DND-41 (cell line): Measurements from ENCODE around the gene HMSD.

Experiments used
- EZH2 ChIP-seq: IDR thresholded peaks from 3 replicates; pipeline ENCODE4 v1.6.1; 2012; ENCODE audit warnings: borderline replicate concordance, low read depth, mild to moderate bottlenecking, moderate library complexity, low read length, inconsistent platforms; ENCODE audit not compliant: severe bottlenecking
- TF ChIP-seq, protein P1 (sequence below): IDR thresholded peaks from 2 replicates; pipeline ENCODE4 v1.5.1; 2012; ENCODE audit warnings: borderline replicate concordance, low read length, moderate library complexity, mild to moderate bottlenecking; ENCODE audit not compliant: poor library complexity, severe bottlenecking; ENCODE audit errors: extremely low read depth

- TF ChIP-seq, protein P1, sequence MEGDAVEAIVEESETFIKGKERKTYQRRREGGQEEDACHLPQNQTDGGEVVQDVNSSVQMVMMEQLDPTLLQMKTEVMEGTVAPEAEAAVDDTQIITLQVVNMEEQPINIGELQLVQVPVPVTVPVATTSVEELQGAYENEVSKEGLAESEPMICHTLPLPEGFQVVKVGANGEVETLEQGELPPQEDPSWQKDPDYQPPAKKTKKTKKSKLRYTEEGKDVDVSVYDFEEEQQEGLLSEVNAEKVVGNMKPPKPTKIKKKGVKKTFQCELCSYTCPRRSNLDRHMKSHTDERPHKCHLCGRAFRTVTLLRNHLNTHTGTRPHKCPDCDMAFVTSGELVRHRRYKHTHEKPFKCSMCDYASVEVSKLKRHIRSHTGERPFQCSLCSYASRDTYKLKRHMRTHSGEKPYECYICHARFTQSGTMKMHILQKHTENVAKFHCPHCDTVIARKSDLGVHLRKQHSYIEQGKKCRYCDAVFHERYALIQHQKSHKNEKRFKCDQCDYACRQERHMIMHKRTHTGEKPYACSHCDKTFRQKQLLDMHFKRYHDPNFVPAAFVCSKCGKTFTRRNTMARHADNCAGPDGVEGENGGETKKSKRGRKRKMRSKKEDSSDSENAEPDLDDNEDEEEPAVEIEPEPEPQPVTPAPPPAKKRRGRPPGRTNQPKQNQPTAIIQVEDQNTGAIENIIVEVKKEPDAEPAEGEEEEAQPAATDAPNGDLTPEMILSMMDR, result no peak
- TF ChIP-seq EZH2, result no peak
Observed at GRCh38 chr18:63905361-63905760, 43.7 kb upstream of the HMSD start.
